WTC11 (cell line): ENCODE data around the gene BPIFB4. TPM values are rescaled to one million over a fixed set of nuclear protein-coding genes. Genes with fewer than 3 reads are reported as not detected.

ENCODE experiments used
- ATAC-seq: fragments of 200-7000 bp; cut with Tn5 transposase; 2 replicates; pipeline ENCODE4 v1.10.0; 2021; ENCODE audit warnings: mild to moderate bottlenecking, moderate library complexity
- CTCF ChIA-PET: fragments of 300-600 bp; sonication (Branson Sonifier 250); formaldehyde crosslinking; loops from one replicate; lab custom pipeline; 2021; ENCODE audit warnings: antibody characterized with exemption; lab: Charles Lee
- POLR2A ChIA-PET: fragments of 350-600 bp; sonication (Branson Sonifier 250); formaldehyde crosslinking; loops from one replicate; lab custom pipeline; 2021; ENCODE audit warnings: antibody characterized with exemption; lab: Charles Lee
- DNase-seq: peaks from one replicate; pipeline ENCODE4 v3.0.0; 2021; ENCODE audit warnings: low spot score
- H3K27ac Mint-ChIP-seq: 2 replicates; pipeline ENCODE4 v1.8.0; 2021; ENCODE audit warnings: mixed read lengths
- H3K27me3 Mint-ChIP-seq: 2 replicates; pipeline ENCODE4 v1.8.0; 2021; ENCODE audit warnings: low read depth, mild to moderate bottlenecking, moderate library complexity, mixed read lengths
- H3K36me3 Mint-ChIP-seq: 2 replicates; pipeline ENCODE4 v1.8.0; 2021; ENCODE audit warnings: mixed read lengths
- H3K4me1 Mint-ChIP-seq: 2 replicates; pipeline ENCODE4 v1.8.0; 2022; ENCODE audit warnings: mixed read lengths
- H3K4me3 Mint-ChIP-seq: 2 replicates; pipeline ENCODE4 v1.8.0; 2021; ENCODE audit warnings: mild to moderate bottlenecking, moderate library complexity, mixed read lengths
- H3K9me3 Mint-ChIP-seq: 2 replicates; pipeline ENCODE4 v1.8.0; 2021; ENCODE audit warnings: mixed read lengths
- ATF6 ChIP-seq: sonication (generic); formaldehyde crosslinking; IDR thresholded peaks from 2 replicates; pipeline ENCODE4 v1.8.1; 2023; ENCODE audit warnings: mild to moderate bottlenecking, missing genetic modification reagents
- E2F1 ChIP-seq: sonication (generic); formaldehyde crosslinking; IDR thresholded peaks from 2 replicates; pipeline ENCODE4 v1.8.0; 2022; ENCODE audit warnings: mild to moderate bottlenecking, missing genetic modification reagents
- E2F4 ChIP-seq: sonication (generic); formaldehyde crosslinking; IDR thresholded peaks from 2 replicates; pipeline ENCODE4 v1.8.1; 2022; ENCODE audit warnings: low read depth, mild to moderate bottlenecking, moderate library complexity, missing genetic modification reagents, borderline replicate concordance
- E2F5 ChIP-seq: sonication (generic); formaldehyde crosslinking; IDR thresholded peaks from 2 replicates; pipeline ENCODE4 v1.8.1; 2022; ENCODE audit warnings: mild to moderate bottlenecking, moderate library complexity, missing genetic modification reagents
- ESRRA ChIP-seq: sonication (generic); formaldehyde crosslinking; IDR thresholded peaks from 2 replicates; pipeline ENCODE4 v1.8.1; 2022; ENCODE audit warnings: mild to moderate bottlenecking, missing genetic modification reagents, borderline replicate concordance
- FOXP1 ChIP-seq: sonication (generic); formaldehyde crosslinking; IDR thresholded peaks from 2 replicates; pipeline ENCODE4 v1.8.0; 2022; ENCODE audit warnings: missing genetic modification reagents, mild to moderate bottlenecking, moderate library complexity, borderline replicate concordance
- GTF2I ChIP-seq: fragments of 250-450 bp; sonication (Bioruptor Pico); conservative IDR thresholded peaks from 2 replicates; pipeline ENCODE4 v1.4.0; 2021; ENCODE audit warnings: mild to moderate bottlenecking
- HMGXB4 ChIP-seq: sonication (generic); formaldehyde crosslinking; IDR thresholded peaks from 2 replicates; pipeline ENCODE4 v1.8.1; 2023; ENCODE audit warnings: mild to moderate bottlenecking, moderate library complexity, missing genetic modification reagents
- JUN ChIP-seq: sonication (generic); formaldehyde crosslinking; IDR thresholded peaks from 2 replicates; pipeline ENCODE4 v1.8.0; 2023; ENCODE audit warnings: mild to moderate bottlenecking, missing genetic modification reagents
- NFE2L1 ChIP-seq: sonication (generic); formaldehyde crosslinking; IDR thresholded peaks from 2 replicates; pipeline ENCODE4 v1.8.1; 2023; ENCODE audit warnings: missing genetic modification reagents
- NFYB ChIP-seq: sonication (generic); formaldehyde crosslinking; conservative IDR thresholded peaks from 2 replicates; pipeline ENCODE4 v1.8.0; 2022; ENCODE audit warnings: low read depth, missing genetic modification reagents
- ZNF138 ChIP-seq: sonication (generic); formaldehyde crosslinking; conservative IDR thresholded peaks from 2 replicates; pipeline ENCODE4 v1.8.1; 2022; ENCODE audit warnings: mild to moderate bottlenecking, moderate library complexity, missing genetic modification reagents
- ZNF232 ChIP-seq: sonication (generic); formaldehyde crosslinking; IDR thresholded peaks from 2 replicates; pipeline ENCODE4 v1.8.0; 2022; ENCODE audit warnings: mild to moderate bottlenecking, missing genetic modification reagents
- ZNF512 ChIP-seq: sonication (generic); formaldehyde crosslinking; IDR thresholded peaks from 2 replicates; pipeline ENCODE4 v1.8.1; 2022; ENCODE audit warnings: missing genetic modification reagents, borderline replicate concordance
- total RNA-seq: library from RNA; stranded (reverse); gene quantifications from 3 replicates; pipeline ENCODE4 v1.2.3, GENCODE V29; 2021

Gene BPIFB4
- total RNA-seq, 1 experiment from 2014 or later, result not detected

- TF ChIP-seq FOXP1 (CRISPR knock-in tag), result no peak
- TF ChIP-seq ATF6 (CRISPR knock-in tag), result no peak
Observed at GRCh38 chr20:33038243-33038642, 41.2 kb upstream of the BPIFB4 start (continued).

- Mint-ChIP-seq H3K4me3 (no peak overlapping the region), H3K27ac (no peak overlapping the region), H3K27me3 (peaks cover 26% of the 10 kb centered on the region), H3K4me1 (no peaks in the 10 kb centered on the region)
- CTCF ChIA-PET, result no interaction called here
- no peak for DNase-seq
- TF ChIP-seq JUN (CRISPR knock-in tag) (no peak), ZNF512 (CRISPR knock-in tag) (no peak), NFE2L1 (CRISPR knock-in tag) (no peak), NFYB (CRISPR knock-in tag) (no peak), HMGXB4 (CRISPR knock-in tag) (no peak), E2F1 (CRISPR knock-in tag) (no peak), ESRRA (CRISPR knock-in tag) (no peak), GTF2I (CRISPR knock-in tag) (no peak), FOXP1 (CRISPR knock-in tag) (no peak), E2F5 (no peak), ZNF232 (CRISPR knock-in tag) (no peak), E2F4 (no peak), ZNF138 (CRISPR knock-in tag) (no peak)
- TF ChIP-seq, all 79 proteins: peak for 0
- POLR2A ChIA-PET, result no interaction called here
- peaks cover 36% of the 10 kb centered on the region for H3K9me3 Mint-ChIP-seq
- peaks cover 20% of the 10 kb centered on the region for H3K36me3 Mint-ChIP-seq
- no peak for ATAC-seq
Observed at GRCh38 chr20:33042430-33042829, 37.0 kb upstream of the BPIFB4 start.
